Endothelial cell of umbilical vein (primary cell): ENCODE results near the gene OPCML.

Experiments used
- CTCF ChIP-seq, 2 donors: IDR thresholded peaks; 1 replicate in 1 of 2; 2 replicates in 1 of 2; pipeline ENCODE4 v1.5.1; 2011; ENCODE audit warnings: low read length in 2 of 2, mild to moderate bottlenecking in 2 of 2, moderate library complexity in 2 of 2, control low read depth in 1 of 2, inconsistent platforms in 1 of 2, low read depth in 1 of 2; ENCODE audit not compliant: insufficient read depth in 1 of 2; ENCODE audit errors: extremely low read depth in 1 of 2
- POLR2A ChIP-seq: IDR thresholded peaks from 2 replicates; pipeline ENCODE4 v1.6.1; 2012; ENCODE audit warnings: low read depth, mild to moderate bottlenecking, control low read depth, low read length

DNA sequence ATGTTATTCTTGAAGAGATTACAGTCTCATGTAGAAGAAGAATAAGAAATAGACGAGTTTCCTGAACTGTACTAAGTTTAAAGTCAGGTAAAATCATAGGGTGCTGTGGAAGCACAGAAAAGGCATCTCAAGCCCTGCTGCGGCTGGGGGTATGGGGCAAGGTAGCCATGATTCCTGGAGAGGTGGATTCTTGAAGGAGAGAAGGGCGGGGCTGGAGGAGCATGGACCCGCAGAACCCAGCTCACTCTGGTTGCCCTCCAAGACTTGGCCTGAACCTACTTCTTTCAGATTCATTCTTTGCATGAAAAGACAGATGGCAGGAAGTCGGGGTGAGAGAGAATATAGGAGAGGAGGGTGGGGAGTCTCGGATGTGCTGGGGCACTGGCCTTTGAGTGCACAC, 57.8 kb downstream of the OPCML start:
- TF ChIP-seq CTCF (IDR thresholded peaks at IDR 0.05; ENCODE audit: extremely low read depth in 1 of 2, insufficient read depth in 1 of 2, low read depth in 1 of 2, low read length in 2 of 2) (no peak), POLR2A (no peak)
